Activated CD8-positive, alpha-beta memory T cell treated with anti-CD3 and anti-CD28 coated beads for 24 hours (primary cell): ENCODE measurements around the gene TIMP2.
"Not testable (repeated sequence)": the region's sequence is repeated elsewhere in the genome, so short reads cannot be mapped to it uniquely, and the experiment has no call there.

ENCODE experiments used
- DNase-seq: peaks from one replicate; pipeline ENCODE4 v3.0.0-alpha.2; 2020

Gene TIMP2

GRCh38 chr17:78925234-78925633 lies at the start of gene TIMP2:
Gene TIMP2, minus strand, starts transcription at chr17:78925387. Its CDS starts 299 bp downstream, at chr17:78925088.
- peak; percentile 79 for DNase-seq

GRCh38 chr17:78973792-78974520 lies 48.8 kb upstream of the TIMP2 start:
- no peak for DNase-seq

- DNase-seq: no peak
These were observed 48.0 kb upstream of the TIMP2 start for GRCh38 chr17:78973196-78973595.

GRCh38 chr17:78972507-78973105 lies 47.4 kb upstream of the TIMP2 start:
- no peak for DNase-seq

GRCh38 chr17:78971756-78972506 lies 46.7 kb upstream of the TIMP2 start:
- no peak for DNase-seq

- peak; percentile 92 for DNase-seq
These were observed 45.9 kb upstream of the TIMP2 start for GRCh38 chr17:78970834-78971755.

GRCh38 chr17:78969865-78970264 lies 44.7 kb upstream of the TIMP2 start:
- DNase-seq: no peak

- no peak for DNase-seq
These were observed 42.7 kb upstream of the TIMP2 start for GRCh38 chr17:78967782-78968362.

- DNase-seq: no peak
These were observed 41.9 kb upstream of the TIMP2 start for GRCh38 chr17:78966910-78967600.

GRCh38 chr17:78966123-78966813 lies 41.1 kb upstream of the TIMP2 start:
- DNase-seq: no peak

- DNase-seq: no peak
These were observed 40.3 kb upstream of the TIMP2 start for GRCh38 chr17:78965491-78965924.

GRCh38 chr17:78963378-78963777 lies 38.2 kb upstream of the TIMP2 start:
- no peak for DNase-seq

GRCh38 chr17:78962984-78963348 lies 37.8 kb upstream of the TIMP2 start:
- DNase-seq: not testable (repeated sequence)

GRCh38 chr17:78962345-78962983 lies 37.3 kb upstream of the TIMP2 start:
- no peak for DNase-seq

- no peak for DNase-seq
These were observed 36.4 kb upstream of the TIMP2 start for GRCh38 chr17:78961571-78961970.

GRCh38 chr17:78960928-78961327 lies 35.7 kb upstream of the TIMP2 start:
- no peak for DNase-seq

GRCh38 chr17:78959803-78960202 lies 34.6 kb upstream of the TIMP2 start:
- DNase-seq: no peak

- no peak for DNase-seq
These were observed 33.5 kb upstream of the TIMP2 start for GRCh38 chr17:78958641-78959127.

GRCh38 chr17:78957128-78957527 lies 31.9 kb upstream of the TIMP2 start:
- DNase-seq: no peak

GRCh38 chr17:78956254-78956653 lies 31.1 kb upstream of the TIMP2 start:
- no peak for DNase-seq
